Smooth muscle cell (in vitro differentiated cells): ENCODE data around the gene TSSK2. TPM values are rescaled to one million over a fixed set of nuclear protein-coding genes. Genes with fewer than 3 reads are reported as not detected.

Experiments
- DNase-seq: peaks from one replicate; lab custom pipeline; 2025; ENCODE audit not compliant: unreplicated experiment; lab: John Stamatoyannopoulos, UW
- H2AFZ ChIP-seq: fragments of 200-600 bp; sonication (generic); 2 replicates; pipeline ENCODE4 v1.6.0; 2016; ENCODE audit warnings: antibody characterized with exemption, low read depth, mild to moderate bottlenecking
- H3F3A ChIP-seq: fragments of 200-600 bp; sonication (generic); 2 replicates; pipeline ENCODE4 v1.6.0; 2017; ENCODE audit warnings: antibody characterized with exemption, low read depth
- H3K27ac ChIP-seq: fragments of 200-600 bp; sonication (generic); 2 replicates; pipeline ENCODE4 v1.5.1; 2016; ENCODE audit warnings: low read depth, mild to moderate bottlenecking
- H3K27me3 ChIP-seq: fragments of 200-600 bp; sonication (generic); 2 replicates; pipeline ENCODE4 v1.6.1; 2016; ENCODE audit warnings: low read depth, mild to moderate bottlenecking
- H3K36me3 ChIP-seq: fragments of 200-600 bp; sonication (generic); 2 replicates; pipeline ENCODE4 v1.5.1; 2016; ENCODE audit warnings: low read depth
- H3K4me1 ChIP-seq: fragments of 200-600 bp; sonication (generic); 2 replicates; pipeline ENCODE4 v1.5.1; 2016; ENCODE audit warnings: low read depth
- H3K4me2 ChIP-seq: fragments of 200-600 bp; sonication (generic); 2 replicates; pipeline ENCODE4 v1.6.0; 2016; ENCODE audit warnings: mild to moderate bottlenecking
- H3K4me3 ChIP-seq: fragments of 200-600 bp; sonication (generic); 2 replicates; pipeline ENCODE4 v1.5.1; 2016; ENCODE audit warnings: mild to moderate bottlenecking
- H3K79me2 ChIP-seq: fragments of 200-600 bp; sonication (generic); 2 replicates; pipeline ENCODE4 v1.6.0; 2016; ENCODE audit warnings: low read depth, mild to moderate bottlenecking
- H3K9ac ChIP-seq: fragments of 200-600 bp; sonication (generic); 2 replicates; pipeline ENCODE4 v1.6.0; 2016; ENCODE audit warnings: low read depth
- H3K9me3 ChIP-seq: fragments of 200-600 bp; sonication (generic); replicated peaks from 2 replicates; pipeline ENCODE4 v1.5.1; 2016; ENCODE audit warnings: low read depth
- H4K20me1 ChIP-seq: fragments of 200-600 bp; sonication (generic); 2 replicates; pipeline ENCODE4 v1.6.0; 2016; ENCODE audit warnings: low read depth
- WGBS: methylation state at CpG from one replicate; pipeline ENCODE4 v1.1.7; 2016; ENCODE audit warnings: low lambda C conversion rate; 5-methylcytosine and 5-hydroxymethylcytosine counted together
- polyA plus RNA-seq: library from polyadenylated mRNA; unstranded; fragments of >200 nt; fragmentation: Nextera tagmentation; extraction: Ambion mirVana; gene quantifications from 2 replicates; pipeline ENCODE4 v1.2.1, GENCODE V29; 2016
- total RNA-seq: library from RNA; depleted of rRNA; stranded (reverse); fragments of >200 nt; gene quantifications from 2 replicates; pipeline ENCODE4 v1.2.3, GENCODE V29; 2014
- TF ChIP-seq, protein P1 (sequence below): fragments of 200-600 bp; sonication (generic); IDR thresholded peaks from 2 replicates; pipeline ENCODE4 v1.5.1; 2017; ENCODE audit warnings: borderline replicate concordance, mild to moderate bottlenecking, antibody characterized with exemption; ENCODE audit not compliant: insufficient read depth, poor library complexity, severe bottlenecking

Gene TSSK2
- total and polyA plus RNA-seq, 2 experiments from 2014 or later = not detected

DNA sequence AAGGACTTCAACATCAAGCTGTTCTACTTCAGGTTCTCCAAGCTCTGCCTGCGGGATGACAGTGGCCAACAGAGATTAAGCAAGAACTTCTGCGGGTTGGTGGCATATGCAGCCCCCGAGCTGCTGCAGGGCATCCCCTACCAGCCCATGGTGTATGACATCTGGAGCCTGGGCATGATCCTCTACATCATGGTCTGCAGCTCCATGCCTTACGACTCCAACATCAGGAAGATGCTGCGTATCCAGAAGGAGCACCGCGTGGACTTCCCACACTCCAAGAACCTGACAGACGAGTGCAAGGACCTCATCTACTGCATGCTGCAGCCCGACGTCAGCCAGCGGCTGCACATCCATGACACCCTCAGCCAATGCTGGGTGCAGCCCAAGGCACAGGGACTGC is 6.1 kb upstream of the TSSK2 start:
- H3K79me2 ChIP-seq = peaks cover 19% of the 10 kb centered on the region
- 93% methylated on average over 11 of the region's 11 CpGs for WGBS
- H3K4me1 ChIP-seq = peaks cover 6% of the 10 kb centered on the region
- H3K27ac ChIP-seq = no peak overlapping the region
- no peaks in the 10 kb centered on the region for H3K36me3 ChIP-seq
- H3K4me2 ChIP-seq = no peak overlapping the region
- no peaks in the 10 kb centered on the region for H3K9me3 ChIP-seq
- TF ChIP-seq, protein P1, sequence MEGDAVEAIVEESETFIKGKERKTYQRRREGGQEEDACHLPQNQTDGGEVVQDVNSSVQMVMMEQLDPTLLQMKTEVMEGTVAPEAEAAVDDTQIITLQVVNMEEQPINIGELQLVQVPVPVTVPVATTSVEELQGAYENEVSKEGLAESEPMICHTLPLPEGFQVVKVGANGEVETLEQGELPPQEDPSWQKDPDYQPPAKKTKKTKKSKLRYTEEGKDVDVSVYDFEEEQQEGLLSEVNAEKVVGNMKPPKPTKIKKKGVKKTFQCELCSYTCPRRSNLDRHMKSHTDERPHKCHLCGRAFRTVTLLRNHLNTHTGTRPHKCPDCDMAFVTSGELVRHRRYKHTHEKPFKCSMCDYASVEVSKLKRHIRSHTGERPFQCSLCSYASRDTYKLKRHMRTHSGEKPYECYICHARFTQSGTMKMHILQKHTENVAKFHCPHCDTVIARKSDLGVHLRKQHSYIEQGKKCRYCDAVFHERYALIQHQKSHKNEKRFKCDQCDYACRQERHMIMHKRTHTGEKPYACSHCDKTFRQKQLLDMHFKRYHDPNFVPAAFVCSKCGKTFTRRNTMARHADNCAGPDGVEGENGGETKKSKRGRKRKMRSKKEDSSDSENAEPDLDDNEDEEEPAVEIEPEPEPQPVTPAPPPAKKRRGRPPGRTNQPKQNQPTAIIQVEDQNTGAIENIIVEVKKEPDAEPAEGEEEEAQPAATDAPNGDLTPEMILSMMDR = no peak
- no peak overlapping the region for H2AFZ ChIP-seq
- no peaks in the 10 kb centered on the region for H3K27me3 ChIP-seq
- no peak overlapping the region for H3K4me3 ChIP-seq
- no peak for DNase-seq
- no peak overlapping the region for H3K9ac ChIP-seq
- no peaks in the 10 kb centered on the region for H3F3A ChIP-seq
- H4K20me1 ChIP-seq = peaks cover 16% of the 10 kb centered on the region

- Histone ChIP-seq H3K4me2 (no peak overlapping the region), H2AFZ (no peak overlapping the region), H3K9ac (no peak overlapping the region), H3K27me3 (no peaks in the 10 kb centered on the region), H3K4me3 (no peak overlapping the region), H3K9me3 (no peaks in the 10 kb centered on the region), H3K36me3 (no peaks in the 10 kb centered on the region), H3K4me1 (peaks cover 4% of the 10 kb centered on the region), H3K79me2 (peaks cover 12% of the 10 kb centered on the region), H3F3A (no peaks in the 10 kb centered on the region), H4K20me1 (peaks cover 9% of the 10 kb centered on the region), H3K27ac (no peak overlapping the region)
- TF ChIP-seq, protein P1 = no peak
- DNase-seq = no peak
- WGBS = 84% methylated on average over 21 of the region's 21 CpGs
Observed at GRCh38 chr22:19125474-19126308, 5.4 kb upstream of the TSSK2 start.

DNA sequence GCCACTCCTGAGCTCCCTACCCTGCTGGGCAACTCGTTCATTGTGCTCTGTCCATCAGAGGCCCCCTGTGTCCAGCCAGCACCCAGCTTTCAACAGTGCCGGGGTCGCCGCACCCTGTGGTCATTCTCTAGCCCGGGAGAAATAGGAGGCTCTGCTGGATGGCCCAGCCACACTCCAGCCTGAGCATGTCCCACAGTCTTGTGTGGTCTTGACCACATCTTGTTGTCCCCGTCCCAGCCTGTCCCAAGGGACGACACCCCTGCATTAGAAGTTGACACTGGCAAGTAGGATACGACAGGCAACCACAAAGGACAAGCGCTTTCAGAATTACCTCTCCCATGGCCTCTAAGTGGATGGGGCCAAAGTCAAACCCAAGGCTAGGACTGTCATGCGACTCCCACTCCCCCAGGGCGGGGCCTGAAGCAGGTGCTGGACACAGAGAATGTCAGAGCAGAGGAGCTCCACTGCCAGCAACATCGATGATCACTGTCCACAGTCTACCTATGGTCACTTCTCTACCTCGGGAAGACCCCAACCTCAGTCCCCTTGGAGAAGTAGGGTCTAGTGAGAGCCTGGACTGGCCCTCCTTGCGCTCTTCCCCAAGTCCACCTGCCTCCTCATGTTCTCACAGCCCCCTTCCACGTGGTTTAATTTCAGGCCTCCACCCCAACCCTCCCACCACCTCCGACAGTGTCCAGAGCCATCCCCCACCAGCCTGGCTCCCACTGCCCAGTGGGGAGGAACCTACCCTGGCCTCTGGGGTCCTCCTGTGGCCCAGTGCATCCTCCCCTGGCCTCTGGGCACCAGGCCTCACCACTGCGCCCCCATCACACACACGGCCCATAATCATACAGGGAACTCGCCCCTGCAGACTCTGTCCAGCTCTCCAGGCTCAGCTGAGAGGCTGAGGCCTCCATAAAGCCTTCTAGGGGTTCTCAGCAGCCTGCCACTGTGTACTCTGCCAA is 4.5 kb upstream of the TSSK2 start:
- Histone ChIP-seq H3K4me3 (no peak overlapping the region), H4K20me1 (peaks cover under 1% of the 10 kb centered on the region), H3K4me2 (no peak overlapping the region), H3K9me3 (no peaks in the 10 kb centered on the region), H3F3A (no peaks in the 10 kb centered on the region), H3K9ac (no peak overlapping the region), H3K27me3 (no peaks in the 10 kb centered on the region), H3K27ac (no peak overlapping the region), H3K4me1 (no peaks in the 10 kb centered on the region), H2AFZ (no peak overlapping the region), H3K36me3 (no peaks in the 10 kb centered on the region), H3K79me2 (peaks cover 3% of the 10 kb centered on the region)
- TF ChIP-seq, protein P1 = no peak
- 91% methylated on average over 19 of the region's 19 CpGs for WGBS
- DNase-seq = no peak
